Subcutaneous abdominal adipose tissue (tissue), 5 donors: ENCODE data around the gene ZC3H7B.

Experiments used
- H3K27ac ChIP-seq: one replicate; pipeline ENCODE4 v1.7.0; 2013; ENCODE audit warnings: low read depth, mild to moderate bottlenecking, inconsistent platforms, low read length, moderate library complexity
- H3K27me3 ChIP-seq, 5 donors: one replicate each; pipeline ENCODE4 v1.7.0; 2013; ENCODE audit warnings: low read length in 5 of 5, inconsistent platforms in 1 of 5; ENCODE audit not compliant: control insufficient read depth in 5 of 5, insufficient read depth in 4 of 5
- H3K36me3 ChIP-seq, 5 donors: one replicate each; pipeline ENCODE4 v1.7.0; 2013; ENCODE audit warnings: low read length in 5 of 5; ENCODE audit not compliant: control insufficient read depth in 5 of 5, insufficient read depth in 5 of 5
- H3K4me1 ChIP-seq, 5 donors: one replicate each; pipeline ENCODE4 v1.7.0; 2013; ENCODE audit warnings: low read length in 5 of 5, mild to moderate bottlenecking in 3 of 5, moderate library complexity in 1 of 5; ENCODE audit not compliant: control insufficient read depth in 5 of 5, insufficient read depth in 5 of 5
- H3K4me3 ChIP-seq, 5 donors: one replicate each; pipeline ENCODE4 v1.7.0; 2013; ENCODE audit warnings: low read length in 5 of 5, low read depth in 1 of 5
- H3K9ac ChIP-seq, 5 donors: one replicate each; pipeline ENCODE4 v1.7.0; 2013; ENCODE audit warnings: low read length in 5 of 5, mild to moderate bottlenecking in 4 of 5, moderate library complexity in 3 of 5
- H3K9me3 ChIP-seq, 5 donors: one replicate each; pipeline ENCODE4 v1.7.0; 2013; ENCODE audit warnings: low read length in 5 of 5; ENCODE audit not compliant: control insufficient read depth in 5 of 5
- donor health status: healthy.
- donor health status: healthy.
- donor health status: healthy.
- donor health status: healthy.
- donor health status: healthy.

ZC3H7B gene

GRCh38 chr22:41350087-41350486, 48.8 kb downstream of the ZC3H7B start:
- Histone ChIP-seq H3K4me3 (no peak overlapping the region), H3K27ac (no peak overlapping the region), H3K36me3 (peaks cover 0 to 94% (median 89%) of the 10 kb centered on the region in 5 donors), H3K9ac (no peak overlapping the region), H3K9me3 (no peaks in the 10 kb centered on the region), H3K4me1 (peaks cover 4 to 23% (median 17%) of the 10 kb centered on the region in 5 donors), H3K27me3 (no peaks in the 10 kb centered on the region)

GRCh38 chr22:41351011-41351410, 49.7 kb downstream of the ZC3H7B start:
- no peak overlapping the region for H3K4me3 ChIP-seq
- H3K9ac ChIP-seq, result no peak overlapping the region
- no peaks in the 10 kb centered on the region for H3K9me3 ChIP-seq
- H3K27me3 ChIP-seq, result no peaks in the 10 kb centered on the region
- no peak overlapping the region for H3K27ac ChIP-seq
- H3K36me3 ChIP-seq, result peaks cover 0 to 96% (median 91%) of the 10 kb centered on the region in 5 donors
- H3K4me1 ChIP-seq, result peaks cover 4 to 23% (median 17%) of the 10 kb centered on the region in 5 donors

DNA sequence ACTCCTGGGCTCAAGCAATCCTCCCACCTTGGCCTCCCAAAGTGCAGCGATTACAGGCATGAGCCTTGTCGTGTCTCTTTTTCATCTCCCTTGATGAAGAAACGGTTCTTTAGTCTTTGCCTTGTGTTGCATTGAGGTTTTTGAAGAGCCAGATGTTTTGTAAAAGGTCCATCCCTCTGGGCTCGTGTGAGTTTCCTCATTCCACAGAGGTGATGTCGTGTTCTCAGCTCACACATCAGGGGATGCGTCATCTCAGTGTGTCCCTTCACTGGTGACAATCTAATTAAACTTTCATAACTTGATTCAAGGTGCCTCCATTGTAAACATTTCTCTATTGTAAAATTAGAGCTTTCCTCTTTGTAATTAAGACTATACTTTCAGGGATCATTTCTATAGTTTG, 50.7 kb downstream of the ZC3H7B start:
- H3K9ac ChIP-seq, result no peak overlapping the region
- H3K4me3 ChIP-seq, result no peak overlapping the region
- no peak overlapping the region for H3K27ac ChIP-seq
- H3K36me3 ChIP-seq, result peaks cover 0 to 96% (median 92%) of the 10 kb centered on the region in 5 donors
- H3K9me3 ChIP-seq, result no peaks in the 10 kb centered on the region
- H3K4me1 ChIP-seq, result peaks cover 4 to 21% (median 17%) of the 10 kb centered on the region in 5 donors
- H3K27me3 ChIP-seq, result no peaks in the 10 kb centered on the region

DNA sequence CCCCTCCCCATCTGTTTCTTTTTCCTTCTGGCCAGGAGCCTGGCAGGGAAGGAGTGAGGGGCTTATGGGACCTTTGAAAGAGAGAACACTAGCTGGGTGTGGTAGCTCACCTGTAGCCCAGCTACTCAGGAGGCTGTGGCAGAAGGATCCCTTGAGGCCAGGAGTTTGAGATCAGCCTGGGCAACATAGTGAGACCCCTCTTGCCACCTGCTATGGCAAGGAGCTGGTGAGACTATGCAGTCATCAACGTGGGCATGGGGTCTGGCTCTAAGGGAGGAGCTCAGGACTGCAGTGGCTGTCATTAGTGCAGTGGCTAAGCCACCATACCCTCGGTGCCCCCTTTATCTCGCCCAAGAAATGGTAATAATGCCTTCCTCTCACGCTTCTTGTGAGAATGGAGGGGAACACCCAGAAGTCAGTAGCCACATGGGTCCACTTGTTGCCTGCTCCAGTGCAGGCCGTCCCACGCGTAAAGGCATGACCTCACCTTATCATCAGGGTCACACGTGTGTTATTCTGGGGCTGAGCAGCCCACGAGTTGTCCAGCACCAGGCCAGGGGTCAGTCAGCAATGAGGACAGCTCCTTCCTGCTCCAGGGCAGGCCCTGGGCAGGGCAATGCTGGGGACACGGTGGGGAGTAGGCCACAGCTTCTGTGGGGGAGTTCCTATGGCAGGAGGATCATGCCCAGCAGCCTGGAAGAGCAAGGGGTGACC, 52.7 kb downstream of the ZC3H7B start:
- H3K27me3 ChIP-seq, result no peaks in the 10 kb centered on the region
- H3K9me3 ChIP-seq, result no peaks in the 10 kb centered on the region
- H3K27ac ChIP-seq, result no peak overlapping the region
- H3K9ac ChIP-seq, result no peak overlapping the region
- H3K4me3 ChIP-seq, result no peak overlapping the region
- H3K36me3 ChIP-seq, result peaks cover 0 to 95% (median 91%) of the 10 kb centered on the region in 5 donors
- peaks cover 4 to 17% (median 16%) of the 10 kb centered on the region in 5 donors for H3K4me1 ChIP-seq

- H3K27ac ChIP-seq, result no peak overlapping the region
- H3K4me3 ChIP-seq, result no peak overlapping the region
- peaks cover 0 to 86% (median 82%) of the 10 kb centered on the region in 5 donors for H3K36me3 ChIP-seq
- H3K9me3 ChIP-seq, result no peaks in the 10 kb centered on the region
- H3K27me3 ChIP-seq, result no peaks in the 10 kb centered on the region
- peaks cover 4 to 12% (median 10%) of the 10 kb centered on the region in 5 donors for H3K4me1 ChIP-seq
- no peak overlapping the region for H3K9ac ChIP-seq
These were observed 53.7 kb downstream of the ZC3H7B start for GRCh38 chr22:41354979-41355378.

- H3K27me3 ChIP-seq, result no peaks in the 10 kb centered on the region
- H3K4me1 ChIP-seq, result peaks cover 0 to 3% (median 1%) of the 10 kb centered on the region in 5 donors
- H3K9me3 ChIP-seq, result no peaks in the 10 kb centered on the region
- H3K9ac ChIP-seq, result no peak overlapping the region
- H3K27ac ChIP-seq, result no peak overlapping the region
- H3K36me3 ChIP-seq, result peaks cover 0 to 77% (median 73%) of the 10 kb centered on the region in 5 donors
- H3K4me3 ChIP-seq, result no peak overlapping the region
These were observed 54.6 kb downstream of the ZC3H7B start for GRCh38 chr22:41355895-41356294.

- H3K9ac ChIP-seq, result no peak overlapping the region
- H3K4me1 ChIP-seq, result no peaks in the 10 kb centered on the region
- peaks cover 0 to 71% (median 66%) of the 10 kb centered on the region in 5 donors for H3K36me3 ChIP-seq
- H3K4me3 ChIP-seq, result no peak overlapping the region
- no peaks in the 10 kb centered on the region for H3K27me3 ChIP-seq
- H3K27ac ChIP-seq, result no peak overlapping the region
- H3K9me3 ChIP-seq, result no peaks in the 10 kb centered on the region
These were observed 55.2 kb downstream of the ZC3H7B start for GRCh38 chr22:41356430-41357028.

DNA sequence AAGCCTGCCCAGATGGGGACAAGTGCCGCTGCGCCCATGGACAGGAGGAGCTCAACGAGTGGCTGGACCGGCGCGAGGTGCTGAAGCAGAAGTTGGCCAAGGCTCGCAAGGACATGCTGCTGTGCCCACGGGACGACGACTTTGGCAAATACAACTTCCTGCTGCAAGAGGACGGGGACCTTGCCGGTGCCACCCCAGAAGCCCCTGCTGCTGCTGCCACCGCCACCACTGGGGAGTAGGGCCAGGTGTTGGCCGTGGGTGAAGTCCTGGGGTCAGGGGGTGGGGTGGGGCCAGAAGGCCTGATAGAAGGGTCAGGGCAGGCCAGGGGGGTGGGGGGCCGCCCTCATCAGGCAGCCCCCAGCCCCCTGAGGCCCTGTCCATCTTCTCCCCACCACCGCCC, 55.9 kb downstream of the ZC3H7B start:
- H3K27me3 ChIP-seq, result no peaks in the 10 kb centered on the region
- H3K36me3 ChIP-seq, result peaks cover 0 to 64% (median 61%) of the 10 kb centered on the region in 5 donors
- no peaks in the 10 kb centered on the region for H3K4me1 ChIP-seq
- no peak overlapping the region for H3K27ac ChIP-seq
- no peak overlapping the region for H3K9ac ChIP-seq
- no peak overlapping the region for H3K4me3 ChIP-seq
- H3K9me3 ChIP-seq, result no peaks in the 10 kb centered on the region

- Histone ChIP-seq H3K4me1 (no peaks in the 10 kb centered on the region), H3K27me3 (no peaks in the 10 kb centered on the region), H3K9ac (no peak overlapping the region), H3K36me3 (peaks cover 0 to 51% (median 50%) of the 10 kb centered on the region in 5 donors), H3K4me3 (no peak overlapping the region), H3K9me3 (no peaks in the 10 kb centered on the region), H3K27ac (no peak overlapping the region)
These were observed 57.6 kb downstream of the ZC3H7B start for GRCh38 chr22:41358927-41359326.

GRCh38 chr22:41359376-41359775, 58.1 kb downstream of the ZC3H7B start:
- Histone ChIP-seq H3K4me3 (no peak overlapping the region), H3K27ac (no peak overlapping the region), H3K4me1 (no peaks in the 10 kb centered on the region), H3K27me3 (no peaks in the 10 kb centered on the region), H3K9ac (no peak overlapping the region), H3K9me3 (no peaks in the 10 kb centered on the region), H3K36me3 (peaks cover 0 to 47% (median 45%) of the 10 kb centered on the region in 5 donors)
